ENCODE data around the gene ZFP36L2.

The ZFP36L2 gene

GRCh38 chr2:43179942-43180341 is 46.5 kb downstream of the ZFP36L2 start:
- no peak for TF ChIP-seq CTCF (IDR thresholded peaks at IDR 0.05; ENCODE audit: extremely low read depth, missing control alignments)
- no peak for DNase-seq (ENCODE audit: low spot score)

GRCh38 chr2:43178602-43179542 is 47.5 kb downstream of the ZFP36L2 start:
- no peak for TF ChIP-seq CTCF (IDR thresholded peaks at IDR 0.05; ENCODE audit: extremely low read depth, missing control alignments)
- DNase-seq (ENCODE audit: low spot score) = no peak

- TF ChIP-seq CTCF (IDR thresholded peaks at IDR 0.05; ENCODE audit: extremely low read depth, missing control alignments) = no peak
- DNase-seq (ENCODE audit: low spot score) = no peak
Measured at GRCh38 chr2:43178055-43178598, 48.3 kb downstream of the ZFP36L2 start.

- DNase-seq (ENCODE audit: low spot score) = no peak
- TF ChIP-seq CTCF (IDR thresholded peaks at IDR 0.05; ENCODE audit: extremely low read depth, missing control alignments) = no peak
Measured at GRCh38 chr2:43176449-43176848, 50.0 kb downstream of the ZFP36L2 start.

GRCh38 chr2:43175876-43176275 is 50.5 kb downstream of the ZFP36L2 start:
- DNase-seq (ENCODE audit: low spot score) = no peak
- TF ChIP-seq CTCF (IDR thresholded peaks at IDR 0.05; ENCODE audit: extremely low read depth, missing control alignments) = no peak

- no peak for TF ChIP-seq CTCF (IDR thresholded peaks at IDR 0.05; ENCODE audit: extremely low read depth, missing control alignments)
- DNase-seq (ENCODE audit: low spot score) = no peak
Measured at GRCh38 chr2:43175020-43175441, 51.4 kb downstream of the ZFP36L2 start.

GRCh38 chr2:43174368-43174916 is 52.0 kb downstream of the ZFP36L2 start:
- DNase-seq (ENCODE audit: low spot score) = peak; percentile 85
- no peak for TF ChIP-seq CTCF (IDR thresholded peaks at IDR 0.05; ENCODE audit: extremely low read depth, missing control alignments)

Data from GM20000 (cell line).